G401.6 (cell line): ENCODE data around the gene GPR35.
"Not testable (repeated sequence)": the region's sequence is repeated elsewhere in the genome, so short reads cannot be mapped to it uniquely, and the experiment has no call there.

Experiments
- FAIRE-seq: peaks from 2 replicates; lab custom pipeline; 2012; peaks lifted over from hg19 to GRCh38; lab: Jason Lieb, UNC

Gene GPR35

GRCh38 chr2:240603081-240603835 is 22.0 kb upstream of the GPR35 start:
- no peak for FAIRE-seq

- no peak for FAIRE-seq
Observed at GRCh38 chr2:240603846-240604245, 21.4 kb upstream of the GPR35 start.

- FAIRE-seq, result no peak
Observed at GRCh38 chr2:240604291-240604938, 20.9 kb upstream of the GPR35 start.

- no peak for FAIRE-seq
Observed at GRCh38 chr2:240604939-240605716, 20.2 kb upstream of the GPR35 start.

GRCh38 chr2:240605867-240606743 is 19.2 kb upstream of the GPR35 start:
- FAIRE-seq, result no peak

GRCh38 chr2:240611601-240612210 is 13.6 kb upstream of the GPR35 start:
- no peak for FAIRE-seq

- no peak for FAIRE-seq
Observed at GRCh38 chr2:240613781-240614180, 11.5 kb upstream of the GPR35 start.

GRCh38 chr2:240614391-240614790 is 10.9 kb upstream of the GPR35 start:
- no peak for FAIRE-seq

- FAIRE-seq, result no peak
Observed at GRCh38 chr2:240615396-240615795, 9.9 kb upstream of the GPR35 start.

GRCh38 chr2:240615820-240616547 is 9.3 kb upstream of the GPR35 start:
- FAIRE-seq, result no peak

GRCh38 chr2:240616860-240617666 is 8.2 kb upstream of the GPR35 start:
- FAIRE-seq, result not testable (repeated sequence)

- FAIRE-seq, result no peak
Observed at GRCh38 chr2:240618776-240619175, 6.5 kb upstream of the GPR35 start.

GRCh38 chr2:240619506-240620148 is 5.7 kb upstream of the GPR35 start:
- FAIRE-seq, result no peak

GRCh38 chr2:240620149-240620731 is 5.0 kb upstream of the GPR35 start:
- no peak for FAIRE-seq

- no peak for FAIRE-seq
Observed at GRCh38 chr2:240620859-240621258, 4.4 kb upstream of the GPR35 start.

- FAIRE-seq, result no peak
Observed at GRCh38 chr2:240622060-240622411, 3.2 kb upstream of the GPR35 start.

- FAIRE-seq, result no peak
Observed at GRCh38 chr2:240622531-240623235, 2.6 kb upstream of the GPR35 start.

GRCh38 chr2:240623531-240624010 is 1.7 kb upstream of the GPR35 start:
- FAIRE-seq, result no peak
